PC-9 (cell line): ENCODE results near the gene BCL2. TPM values are rescaled to one million over a fixed set of nuclear protein-coding genes. Genes with fewer than 3 reads are reported as not detected.

Experiments
- BruUV-seq: library from RNA; stranded (reverse); fragments of 400-500 nt; replicated peaks from 2 replicates; lab custom pipeline; 2021; lab: Mats Ljungman, UMichigan
- CTCF ChIA-PET: fragments of 300-600 bp; sonication (Branson Sonifier 250); formaldehyde crosslinking; loops from one replicate; lab custom pipeline; 2022; ENCODE audit warnings: antibody characterized with exemption; lab: Charles Lee
- POLR2A ChIA-PET: fragments of 300-600 bp; sonication (Branson Sonifier 250); formaldehyde crosslinking; loops from one replicate; lab custom pipeline; 2022; ENCODE audit warnings: antibody characterized with exemption; ENCODE audit not compliant: unreplicated experiment; lab: Charles Lee
- DNase-seq, 2 experiments: peaks; one replicate each; pipeline versions ENCODE4 v3.0.0 to v3.0.0-alpha.2; 2015 to 2022; ENCODE audit warnings: mixed read lengths in 1 of 2
- H2AFZ ChIP-seq: fragments of 200-600 bp; sonication (generic); 2 replicates; pipeline ENCODE4 v1.8.1; 2017; ENCODE audit warnings: antibody characterized with exemption
- H3F3A ChIP-seq: fragments of 200-600 bp; sonication (generic); 2 replicates; pipeline ENCODE4 v1.8.1; 2017; ENCODE audit warnings: antibody characterized with exemption, mild to moderate bottlenecking, low read depth; ENCODE audit not compliant: insufficient read depth
- H3K27ac ChIP-seq: fragments of 200-600 bp; sonication (generic); 2 replicates; pipeline ENCODE4 v1.6.1; 2016; ENCODE audit warnings: mixed run types
- H3K27me3 ChIP-seq: fragments of 200-600 bp; sonication (generic); 2 replicates; pipeline ENCODE4 v1.6.1; 2016; ENCODE audit warnings: low read depth, mixed run types; ENCODE audit not compliant: insufficient read depth
- H3K36me3 ChIP-seq: fragments of 200-600 bp; sonication (generic); 2 replicates; pipeline ENCODE4 v1.6.1; 2016; ENCODE audit warnings: low read depth, mixed run types
- H3K4me1 ChIP-seq: fragments of 200-600 bp; sonication (generic); replicated peaks from 2 replicates; pipeline ENCODE4 v1.6.1; 2016; ENCODE audit warnings: mixed run types; ENCODE audit not compliant: insufficient read depth
- H3K4me2 ChIP-seq: fragments of 200-600 bp; sonication (generic); 2 replicates; pipeline ENCODE4 v1.6.1; 2017; ENCODE audit warnings: mixed run types
- H3K4me3 ChIP-seq: fragments of 200-600 bp; sonication (generic); 2 replicates; pipeline ENCODE4 v1.6.1; 2016; ENCODE audit warnings: mixed run types
- H3K79me2 ChIP-seq: fragments of 200-600 bp; sonication (generic); 2 replicates; pipeline ENCODE4 v1.6.1; 2017; ENCODE audit warnings: low read depth, mixed run types
- H3K9me2 ChIP-seq: fragments of 200-600 bp; sonication (generic); 2 replicates; pipeline ENCODE4 v1.8.1; 2017; ENCODE audit warnings: mild to moderate bottlenecking; ENCODE audit not compliant: insufficient read depth
- H3K9me3 ChIP-seq: fragments of 200-600 bp; sonication (generic); 2 replicates; pipeline ENCODE4 v1.8.1; 2016; ENCODE audit warnings: low read depth; ENCODE audit not compliant: insufficient read depth
- H4K20me1 ChIP-seq: fragments of 200-600 bp; sonication (generic); 2 replicates; pipeline ENCODE4 v1.8.1; 2017; ENCODE audit not compliant: insufficient read depth
- EZH2 ChIP-seq: fragments of 200-600 bp; sonication (generic); IDR thresholded peaks from 2 replicates; pipeline ENCODE4 v1.8.0; 2017; ENCODE audit warnings: antibody characterized with exemption, low read depth
- intact Hi-C: fragments of 100-400 bp; cut with micrococcal nuclease; formaldehyde crosslinking; loops from one replicate; pipeline ENCODE4 v1.10.0; 2022; ENCODE audit not compliant: unreplicated experiment
- total RNA-seq: library from RNA; stranded (reverse); gene quantifications from 2 replicates; pipeline ENCODE4 v1.2.3, GENCODE V29; 2021
- TF ChIP-seq, protein P1 (sequence below): fragments of 200-600 bp; sonication (generic); conservative IDR thresholded peaks from 2 replicates; pipeline ENCODE4 v1.6.1; 2017; ENCODE audit warnings: mixed run types, antibody characterized with exemption, mild to moderate bottlenecking, moderate library complexity

BCL2 gene
- total RNA-seq, 1 experiment from 2014 or later: 2.0 TPM

DNA sequence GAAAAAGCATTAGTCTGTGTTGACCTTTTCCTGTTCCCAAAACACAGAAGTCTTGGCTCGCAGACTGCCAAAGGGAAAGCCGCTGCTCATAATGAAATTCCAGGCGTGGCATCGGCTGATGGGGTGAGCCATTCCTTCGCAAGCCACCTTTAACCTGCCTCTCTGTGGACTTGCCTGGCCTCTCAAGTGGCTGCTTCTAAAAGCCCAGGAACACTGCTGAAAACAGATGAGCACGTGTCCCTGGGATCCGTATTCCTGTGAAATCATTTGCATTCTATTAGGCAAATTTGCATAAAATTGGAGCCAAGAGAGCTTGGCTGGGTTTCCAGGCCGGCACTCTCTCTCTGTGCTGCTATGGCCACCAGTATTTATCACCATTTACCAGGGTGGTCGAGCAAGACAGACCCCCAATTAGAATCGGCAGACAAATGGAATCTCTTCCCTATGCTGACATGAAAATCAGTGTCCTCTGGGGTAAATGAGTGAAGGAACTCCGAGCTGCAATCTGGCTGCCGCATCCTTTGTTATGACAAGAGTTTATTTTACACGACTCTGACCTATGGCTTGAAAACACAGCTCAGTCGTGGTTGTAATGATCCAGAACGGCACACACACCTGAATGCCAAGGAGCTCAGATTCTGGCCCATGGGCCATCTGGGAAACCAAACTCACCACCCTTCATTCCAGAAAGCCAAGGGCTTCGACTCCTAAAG is 21.7 kb downstream of the BCL2 start:
- H3K27ac ChIP-seq: no peak overlapping the region
- H3K4me2 ChIP-seq: no peak overlapping the region
- intact Hi-C loops: no loop called here
- no peaks in the 10 kb centered on the region for H3K4me1 ChIP-seq
- BruUV-seq: no TSS peak
- no peak overlapping the region for H3K4me3 ChIP-seq
- H3K9me2 ChIP-seq: no peaks in the 10 kb centered on the region
- no peak for TF ChIP-seq EZH2
- TF ChIP-seq, protein P1, sequence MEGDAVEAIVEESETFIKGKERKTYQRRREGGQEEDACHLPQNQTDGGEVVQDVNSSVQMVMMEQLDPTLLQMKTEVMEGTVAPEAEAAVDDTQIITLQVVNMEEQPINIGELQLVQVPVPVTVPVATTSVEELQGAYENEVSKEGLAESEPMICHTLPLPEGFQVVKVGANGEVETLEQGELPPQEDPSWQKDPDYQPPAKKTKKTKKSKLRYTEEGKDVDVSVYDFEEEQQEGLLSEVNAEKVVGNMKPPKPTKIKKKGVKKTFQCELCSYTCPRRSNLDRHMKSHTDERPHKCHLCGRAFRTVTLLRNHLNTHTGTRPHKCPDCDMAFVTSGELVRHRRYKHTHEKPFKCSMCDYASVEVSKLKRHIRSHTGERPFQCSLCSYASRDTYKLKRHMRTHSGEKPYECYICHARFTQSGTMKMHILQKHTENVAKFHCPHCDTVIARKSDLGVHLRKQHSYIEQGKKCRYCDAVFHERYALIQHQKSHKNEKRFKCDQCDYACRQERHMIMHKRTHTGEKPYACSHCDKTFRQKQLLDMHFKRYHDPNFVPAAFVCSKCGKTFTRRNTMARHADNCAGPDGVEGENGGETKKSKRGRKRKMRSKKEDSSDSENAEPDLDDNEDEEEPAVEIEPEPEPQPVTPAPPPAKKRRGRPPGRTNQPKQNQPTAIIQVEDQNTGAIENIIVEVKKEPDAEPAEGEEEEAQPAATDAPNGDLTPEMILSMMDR: no peak
- H4K20me1 ChIP-seq: no peaks in the 10 kb centered on the region
- ChIA-PET POLR2A (no interaction called here), CTCF (interaction anchor here (0.5 kb wide), 1 partner anchor 68 kb away, joined by 3 read pairs; no protein-coding TSS in a partner anchor)
- H3K36me3 ChIP-seq: no peaks in the 10 kb centered on the region
- H3K9me3 ChIP-seq: no peaks in the 10 kb centered on the region
- H3F3A ChIP-seq: no peaks in the 10 kb centered on the region
- H3K27me3 ChIP-seq: no peaks in the 10 kb centered on the region
- no peak overlapping the region for H2AFZ ChIP-seq
- DNase-seq: no peak
- no peaks in the 10 kb centered on the region for H3K79me2 ChIP-seq

DNA sequence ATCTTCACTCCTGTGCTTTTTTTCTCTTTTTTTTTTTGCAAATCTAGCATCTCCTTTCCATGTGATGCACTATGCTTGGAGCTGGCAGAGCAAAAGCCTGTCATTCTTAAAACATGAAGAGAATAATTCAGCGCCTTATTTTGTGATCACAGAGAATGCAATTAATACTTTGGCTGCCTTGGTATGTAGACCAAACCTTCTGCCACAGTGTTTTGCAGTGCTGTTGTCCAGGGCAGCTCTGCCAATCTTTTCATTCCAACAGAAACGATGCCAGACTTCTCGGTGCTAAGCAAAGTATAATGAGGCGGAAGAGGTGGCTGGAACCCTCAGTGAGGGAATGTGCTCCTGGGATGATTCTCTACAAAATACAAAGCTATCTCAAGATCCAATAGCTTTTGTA is 25.6 kb downstream of the BCL2 start:
- TF ChIP-seq EZH2: no peak
- TF ChIP-seq, protein P1: no peak
- H4K20me1 ChIP-seq: no peaks in the 10 kb centered on the region
- intact Hi-C loops: no loop called here
- no peak for DNase-seq
- no peaks in the 10 kb centered on the region for H3F3A ChIP-seq
- H3K27me3 ChIP-seq: no peaks in the 10 kb centered on the region
- no peaks in the 10 kb centered on the region for H3K36me3 ChIP-seq
- H3K9me3 ChIP-seq: no peaks in the 10 kb centered on the region
- H3K27ac ChIP-seq: no peak overlapping the region
- CTCF ChIA-PET: no interaction called here
- no peaks in the 10 kb centered on the region for H3K4me1 ChIP-seq
- 0 out of 2 replicates have a peak, but pooled peaks cover 6% of the 10 kb centered on the region for H3K9me2 ChIP-seq
- no peaks in the 10 kb centered on the region for H3K79me2 ChIP-seq
- POLR2A ChIA-PET: no interaction called here
- H2AFZ ChIP-seq: no peak overlapping the region
- BruUV-seq: no TSS peak
- no peak overlapping the region for H3K4me3 ChIP-seq
- H3K4me2 ChIP-seq: no peak overlapping the region

DNA sequence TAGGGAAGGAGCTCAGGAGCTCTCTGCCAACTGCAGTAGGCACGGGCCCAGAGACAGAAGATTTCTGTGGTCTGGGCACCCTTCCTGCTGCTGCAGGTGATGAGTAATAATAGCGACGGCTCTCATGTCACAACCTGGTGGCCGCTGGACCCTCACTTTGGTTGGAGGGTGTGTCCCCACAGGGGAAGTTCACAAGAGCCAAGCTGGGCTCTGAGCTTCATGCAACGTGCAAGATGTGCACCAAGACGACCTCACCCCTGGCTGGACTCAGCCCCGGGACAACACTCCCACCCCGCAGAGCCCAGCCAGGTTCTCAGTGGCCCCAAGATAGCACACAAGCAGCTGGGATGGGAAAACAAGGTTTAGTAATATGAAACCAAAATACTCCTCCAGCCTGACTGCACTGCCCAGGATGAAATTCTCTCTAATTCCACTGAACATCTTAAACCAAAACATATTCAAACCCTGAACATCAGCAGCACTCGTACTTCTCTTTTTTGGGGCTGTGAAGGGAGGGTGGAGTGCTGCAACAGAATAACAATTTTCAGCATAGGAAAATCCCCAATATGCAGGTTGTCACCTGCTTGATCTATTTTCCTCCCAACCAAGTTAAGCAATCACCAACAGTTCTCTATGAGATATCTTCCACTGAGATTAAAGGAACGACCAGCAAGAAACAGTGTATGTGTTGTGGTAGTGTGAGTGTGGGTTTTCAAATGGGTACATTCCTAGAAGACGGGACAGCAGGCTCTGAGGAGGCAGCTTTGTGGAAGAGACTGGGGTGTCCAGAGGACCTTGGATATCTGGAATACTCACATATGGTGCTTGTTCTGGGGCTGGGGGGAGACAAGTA is 26.5 kb downstream of the BCL2 start:
- no peaks in the 10 kb centered on the region for H3K4me1 ChIP-seq
- no peak overlapping the region for H2AFZ ChIP-seq
- POLR2A ChIA-PET: no interaction called here
- no TSS peak for BruUV-seq
- H3F3A ChIP-seq: no peaks in the 10 kb centered on the region
- H3K79me2 ChIP-seq: no peaks in the 10 kb centered on the region
- 0 out of 2 replicates have a peak, but pooled peaks cover 6% of the 10 kb centered on the region for H3K9me2 ChIP-seq
- no peak overlapping the region for H3K4me3 ChIP-seq
- no peaks in the 10 kb centered on the region for H4K20me1 ChIP-seq
- no peak for DNase-seq
- intact Hi-C loops: no loop called here
- no peak overlapping the region for H3K4me2 ChIP-seq
- TF ChIP-seq EZH2: no peak
- TF ChIP-seq, protein P1: no peak
- H3K27me3 ChIP-seq: no peaks in the 10 kb centered on the region
- CTCF ChIA-PET: no interaction called here
- no peaks in the 10 kb centered on the region for H3K36me3 ChIP-seq
- no peak overlapping the region for H3K27ac ChIP-seq
- H3K9me3 ChIP-seq: no peaks in the 10 kb centered on the region
